SU-DHL-6 (cell line): ENCODE measurements around the gene IQGAP1.
"Not testable (repeated sequence)": the region's sequence is repeated elsewhere in the genome, so short reads cannot be mapped to it uniquely, and the experiment has no call there.

Experiments
- H2AFZ ChIP-seq: fragments of 200-600 bp; sonication (generic); 2 replicates; pipeline ENCODE4 v1.6.1; 2014; ENCODE audit warnings: low read depth, mild to moderate bottlenecking, moderate library complexity, mixed read lengths, antibody characterized with exemption, low read length; ENCODE audit not compliant: severe bottlenecking
- H3F3A ChIP-seq: fragments of 200-600 bp; shearing (Covaris generic); 2 replicates; pipeline ENCODE4 v1.6.0; 2016; ENCODE audit warnings: antibody characterized with exemption, mild to moderate bottlenecking; ENCODE audit not compliant: insufficient read depth
- H3K27ac ChIP-seq: fragments of 200-600 bp; sonication (generic); 2 replicates; pipeline ENCODE4 v1.5.1; 2016; ENCODE audit warnings: low read depth, mild to moderate bottlenecking, low read length, moderate library complexity, mixed read lengths
- H3K27me3 ChIP-seq: fragments of 200-600 bp; sonication (generic), shearing (Covaris generic); 2 replicates; pipeline ENCODE4 v1.6.0; 2014; ENCODE audit warnings: mild to moderate bottlenecking, low read length
- H3K36me3 ChIP-seq: fragments of 200-600 bp; sonication (generic); 2 replicates; pipeline ENCODE4 v1.6.1; 2014; ENCODE audit warnings: mild to moderate bottlenecking, low read length, mixed read lengths
- H3K4me2 ChIP-seq: fragments of 300-600, 200-600 bp; shearing (Covaris generic), sonication (generic); 2 replicates; pipeline ENCODE4 v1.6.0; 2014; ENCODE audit warnings: low read length, low read depth, mild to moderate bottlenecking; ENCODE audit not compliant: poor library complexity, severe bottlenecking
- H3K4me3 ChIP-seq: fragments of 200-600 bp; sonication (generic); 2 replicates; pipeline ENCODE4 v1.5.1; 2014; ENCODE audit warnings: antibody characterized with exemption, low read length, mild to moderate bottlenecking, mixed read lengths; ENCODE audit not compliant: insufficient read depth, poor library complexity, severe bottlenecking
- H3K79me2 ChIP-seq: fragments of 200-600 bp; sonication (generic); 2 replicates; pipeline ENCODE4 v1.6.1; 2014; ENCODE audit warnings: mild to moderate bottlenecking, low read length, moderate library complexity; ENCODE audit not compliant: insufficient read depth
- H3K9ac ChIP-seq: fragments of 200-600 bp; sonication (generic); 2 replicates; pipeline ENCODE4 v1.7.0; 2014; ENCODE audit warnings: mild to moderate bottlenecking, low read length
- H3K9me2 ChIP-seq: fragments of 200-600 bp; sonication (generic); replicated peaks from 2 replicates; pipeline ENCODE4 v1.6.1; 2014; ENCODE audit warnings: low read length; ENCODE audit not compliant: insufficient read depth
- H3K9me3 ChIP-seq: fragments of 200-600 bp; sonication (generic); 2 replicates; pipeline ENCODE4 v1.6.1; 2014; ENCODE audit warnings: low read length, mixed read lengths; ENCODE audit not compliant: insufficient read depth
- H4K20me1 ChIP-seq: fragments of 200-600 bp; sonication (generic); 2 replicates; pipeline ENCODE4 v1.6.1; 2014; ENCODE audit warnings: low read depth, mild to moderate bottlenecking, antibody characterized with exemption, low read length, moderate library complexity, mixed read lengths
- EZH2phosphoT487 ChIP-seq: fragments of 200-600 bp; sonication (generic), shearing (Covaris generic); conservative IDR thresholded peaks from 2 replicates; pipeline ENCODE4 v1.6.1; 2018; ENCODE audit warnings: mild to moderate bottlenecking, antibody characterized with exemption, low read length, moderate library complexity, mixed read lengths
- TF ChIP-seq, protein P1 (sequence below): fragments of 200-600 bp; sonication (generic); IDR thresholded peaks from one replicate; pipeline ENCODE4 v1.5.1; 2017; ENCODE audit warnings: antibody characterized with exemption, mild to moderate bottlenecking, low read length, moderate library complexity; ENCODE audit not compliant: insufficient read depth, poor library complexity, severe bottlenecking

IQGAP1 gene

DNA sequence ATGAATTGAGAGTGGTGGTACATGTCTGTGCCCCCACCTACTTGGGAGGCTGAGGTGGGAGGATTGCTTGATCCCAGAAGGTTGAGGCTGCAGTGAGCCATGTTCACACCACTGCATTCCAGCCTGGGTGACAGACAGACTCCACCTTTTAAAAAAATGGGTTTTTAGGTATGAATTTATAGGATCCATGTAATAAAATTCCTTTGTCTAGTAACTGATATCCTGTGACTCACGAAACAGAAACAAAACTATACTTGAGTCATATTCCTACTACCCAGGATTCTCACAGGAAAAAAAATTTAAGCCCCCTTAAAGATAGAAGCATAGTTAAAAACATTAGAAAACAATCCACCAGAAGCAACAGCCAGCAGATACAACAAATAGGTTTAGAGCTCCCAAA, 131.6 kb downstream of the IQGAP1 start:
- Histone ChIP-seq H3K9me2 (no peaks in the 10 kb centered on the region), H3K36me3 (no peaks in the 10 kb centered on the region), H3K9me3 (no peaks in the 10 kb centered on the region), H3K27ac (no peak overlapping the region), H3F3A (no peaks in the 10 kb centered on the region), H3K4me2 (no peak overlapping the region), H3K79me2 (no peaks in the 10 kb centered on the region), H2AFZ (no peak overlapping the region), H3K27me3 (no peaks in the 10 kb centered on the region), H3K9ac (no peak overlapping the region), H4K20me1 (no peaks in the 10 kb centered on the region), H3K4me3 (no peak overlapping the region)
- no peak for TF ChIP-seq EZH2phosphoT487
- TF ChIP-seq, protein P1, sequence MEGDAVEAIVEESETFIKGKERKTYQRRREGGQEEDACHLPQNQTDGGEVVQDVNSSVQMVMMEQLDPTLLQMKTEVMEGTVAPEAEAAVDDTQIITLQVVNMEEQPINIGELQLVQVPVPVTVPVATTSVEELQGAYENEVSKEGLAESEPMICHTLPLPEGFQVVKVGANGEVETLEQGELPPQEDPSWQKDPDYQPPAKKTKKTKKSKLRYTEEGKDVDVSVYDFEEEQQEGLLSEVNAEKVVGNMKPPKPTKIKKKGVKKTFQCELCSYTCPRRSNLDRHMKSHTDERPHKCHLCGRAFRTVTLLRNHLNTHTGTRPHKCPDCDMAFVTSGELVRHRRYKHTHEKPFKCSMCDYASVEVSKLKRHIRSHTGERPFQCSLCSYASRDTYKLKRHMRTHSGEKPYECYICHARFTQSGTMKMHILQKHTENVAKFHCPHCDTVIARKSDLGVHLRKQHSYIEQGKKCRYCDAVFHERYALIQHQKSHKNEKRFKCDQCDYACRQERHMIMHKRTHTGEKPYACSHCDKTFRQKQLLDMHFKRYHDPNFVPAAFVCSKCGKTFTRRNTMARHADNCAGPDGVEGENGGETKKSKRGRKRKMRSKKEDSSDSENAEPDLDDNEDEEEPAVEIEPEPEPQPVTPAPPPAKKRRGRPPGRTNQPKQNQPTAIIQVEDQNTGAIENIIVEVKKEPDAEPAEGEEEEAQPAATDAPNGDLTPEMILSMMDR = no peak

DNA sequence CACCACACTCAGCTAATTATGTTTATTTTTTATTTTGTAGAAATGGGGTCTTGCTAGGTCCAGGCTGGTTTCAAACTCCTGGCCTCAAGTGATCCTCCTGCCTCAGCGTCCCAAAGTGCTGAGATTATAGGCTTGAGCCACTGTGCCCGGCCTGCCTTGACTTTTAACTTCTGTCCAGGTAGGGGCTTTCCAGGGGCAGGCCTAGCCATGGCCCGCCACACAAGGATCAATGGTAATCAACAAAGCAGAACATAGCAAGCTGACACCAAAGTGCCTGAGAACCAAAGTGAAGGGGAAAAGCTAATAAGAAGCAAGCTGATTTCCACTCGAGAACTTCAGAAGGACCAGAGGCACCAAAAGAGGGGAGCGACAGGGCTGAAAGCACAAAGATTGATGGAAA, 132.3 kb downstream of the IQGAP1 start:
- no peak overlapping the region for H2AFZ ChIP-seq
- no peaks in the 10 kb centered on the region for H3K36me3 ChIP-seq
- no peaks in the 10 kb centered on the region for H3K9me3 ChIP-seq
- H3K4me3 ChIP-seq = no peak overlapping the region
- H3K4me2 ChIP-seq = no peak overlapping the region
- H4K20me1 ChIP-seq = no peaks in the 10 kb centered on the region
- H3K27me3 ChIP-seq = no peaks in the 10 kb centered on the region
- no peak for TF ChIP-seq EZH2phosphoT487
- TF ChIP-seq, protein P1 = no peak
- no peak overlapping the region for H3K27ac ChIP-seq
- no peaks in the 10 kb centered on the region for H3F3A ChIP-seq
- H3K9me2 ChIP-seq = no peaks in the 10 kb centered on the region
- no peak overlapping the region for H3K9ac ChIP-seq
- H3K79me2 ChIP-seq = no peaks in the 10 kb centered on the region

DNA sequence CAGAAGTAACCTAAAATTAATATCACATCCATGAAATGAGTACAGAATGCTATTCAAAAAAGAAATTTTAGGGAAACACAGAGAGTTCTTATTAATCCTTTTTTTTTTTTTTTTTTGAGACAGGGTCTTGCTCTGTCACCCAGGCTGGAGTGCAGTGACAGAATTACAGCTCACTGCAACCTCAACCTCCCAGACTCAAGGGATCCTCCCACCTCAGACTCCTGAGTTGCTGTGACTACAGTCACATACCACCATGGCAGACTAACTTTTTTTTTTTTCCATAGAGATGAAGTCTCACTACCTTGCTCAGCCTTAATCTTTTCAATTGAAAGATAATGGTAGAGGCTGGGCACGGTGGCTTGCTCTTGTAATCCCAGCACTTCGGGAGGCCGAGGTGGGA, 135.3 kb downstream of the IQGAP1 start:
- no peaks in the 10 kb centered on the region for H3K9me2 ChIP-seq
- no peak for TF ChIP-seq EZH2phosphoT487
- TF ChIP-seq, protein P1 = no peak
- no peak overlapping the region for H3K4me2 ChIP-seq
- no peaks in the 10 kb centered on the region for H3K36me3 ChIP-seq
- no peak overlapping the region for H3K9ac ChIP-seq
- H3K27me3 ChIP-seq = no peaks in the 10 kb centered on the region
- H3K27ac ChIP-seq = no peak overlapping the region
- no peaks in the 10 kb centered on the region for H4K20me1 ChIP-seq
- H3K9me3 ChIP-seq = no peaks in the 10 kb centered on the region
- no peaks in the 10 kb centered on the region for H3K79me2 ChIP-seq
- H3F3A ChIP-seq = no peaks in the 10 kb centered on the region
- H3K4me3 ChIP-seq = no peak overlapping the region
- H2AFZ ChIP-seq = no peak overlapping the region

DNA sequence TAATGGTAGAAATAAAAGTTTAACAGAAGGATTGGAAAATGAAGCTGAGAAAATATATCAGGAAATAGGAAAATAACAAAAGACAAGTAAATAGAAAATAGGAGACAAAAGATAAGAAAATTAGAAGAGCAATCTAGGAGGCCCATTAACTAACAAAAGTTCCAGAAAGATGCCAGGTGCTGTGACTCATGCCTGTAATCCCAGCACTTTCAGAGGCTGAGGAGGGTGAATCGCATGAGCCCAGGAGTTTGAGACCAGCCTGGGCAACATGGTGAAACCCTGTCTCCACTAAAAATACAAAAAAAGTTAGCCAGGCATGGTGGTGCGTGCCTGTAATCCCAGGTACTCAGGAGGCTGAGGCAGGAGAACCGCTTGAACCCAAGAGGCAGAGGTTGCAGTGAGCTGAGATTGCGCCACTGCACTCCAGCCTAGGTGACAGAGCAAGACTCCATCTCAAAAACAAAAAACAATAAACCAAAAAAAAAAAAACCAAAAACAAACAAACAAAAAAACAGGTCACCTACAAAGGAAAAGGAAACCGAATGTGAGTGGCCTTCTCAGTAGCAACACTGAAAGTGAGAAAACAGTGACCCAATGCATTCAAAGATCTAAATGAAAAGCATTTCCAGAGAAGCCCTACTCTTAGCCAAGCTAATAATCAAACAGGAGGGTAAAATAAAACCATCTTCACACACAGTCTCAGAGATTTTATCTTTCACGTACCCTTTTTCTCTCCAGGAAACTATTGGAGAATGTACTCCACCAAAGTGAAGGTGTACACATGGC, 136.2 kb downstream of the IQGAP1 start:
- not testable (repeated sequence) for H3K9me3 ChIP-seq, H3K79me2 ChIP-seq, H3K9me2 ChIP-seq, H3K9ac ChIP-seq, H3K36me3 ChIP-seq, H3K4me3 ChIP-seq, H3K4me2 ChIP-seq, H3K27ac ChIP-seq, H2AFZ ChIP-seq, H3K27me3 ChIP-seq, H3F3A ChIP-seq, H4K20me1 ChIP-seq
